Body of pancreas (tissue), 4 donors: ENCODE results near the gene CACNA1S. TPM values are rescaled to one million over a fixed set of nuclear protein-coding genes. Genes with fewer than 3 reads are reported as not detected.

Source experiments
- ATAC-seq: fragments of 150-250 bp; one replicate; pipeline ENCODE4 v1.9.1; 2016
- DNase-seq, 4 donors: peaks; one replicate each; pipeline ENCODE4 v3.0.0-alpha.2; 2019
- H3K27ac ChIP-seq, 4 donors: fragments of 200-600 bp; sonication (generic); 1 replicate in 3 of 4; 2 replicates in 1 of 4; pipeline versions ENCODE4 v1.5.1 to v1.6.1; 2016 to 2019; ENCODE audit warnings: mild to moderate bottlenecking in 1 of 4, mixed read lengths in 1 of 4, moderate library complexity in 1 of 4
- H3K27me3 ChIP-seq, 2 donors: fragments of 200-600 bp; sonication (generic); one replicate each; pipeline ENCODE4 v1.6.0; 2016; ENCODE audit warnings: mild to moderate bottlenecking in 1 of 2
- H3K36me3 ChIP-seq, 2 donors: fragments of 200-600 bp; sonication (generic); replicated peaks in 1 of 2; 2 replicates each; pipeline ENCODE4 v1.5.1; 2016; ENCODE audit warnings: low read depth in 2 of 2; ENCODE audit not compliant: insufficient read depth in 1 of 2
- H3K4me1 ChIP-seq: fragments of 200-600 bp; sonication (generic); one replicate; pipeline ENCODE4 v1.6.0; 2016
- H3K4me3 ChIP-seq, 2 donors: fragments of 200-600 bp; sonication (generic); 1 replicate in 1 of 2; 2 replicates in 1 of 2; pipeline ENCODE4 v1.5.1; 2016 to 2019
- H3K9me3 ChIP-seq, 3 donors: fragments of 200-600 bp; sonication (generic); 1 replicate in 2 of 3; 2 replicates in 1 of 3; pipeline ENCODE4 v1.5.1; 2016
- POLR2A ChIP-seq, 3 donors: fragments of 450-650 bp; IDR thresholded peaks; one replicate each; pipeline ENCODE4 v1.6.1; 2016; ENCODE audit warnings: antibody characterized with exemption in 3 of 3, mild to moderate bottlenecking in 2 of 3
- WGBS, 2 donors: methylation state at CpG; one replicate each; pipeline ENCODE4 v1.1.5; 2017; 5-methylcytosine and 5-hydroxymethylcytosine counted together
- intact Hi-C: fragments of 100-400 bp; cut with DNase I; formaldehyde crosslinking; loops from one replicate; pipeline ENCODE4 v1.15.1; 2023
- total RNA-seq, 2 donors: library from RNA; depleted of rRNA; stranded (reverse); fragments of >200 nt; gene quantifications; one replicate each; pipeline ENCODE4 v1.1.0, GENCODE V29; 2016
- TF ChIP-seq, protein P1 (sequence below), 7 experiments: fragments of 450-650 bp in 4 of 7; fragments of 200-600 bp in 3 of 7; sonication (generic) in 3 of 7; IDR thresholded peaks; one replicate each; pipeline ENCODE4 v1.5.1; 2016 to 2019; ENCODE audit warnings: antibody characterized with exemption in 7 of 7

The CACNA1S gene
- total RNA-seq, 2 donors from 2014 or later: under 0.01 TPM; not detected in 1

DNA sequence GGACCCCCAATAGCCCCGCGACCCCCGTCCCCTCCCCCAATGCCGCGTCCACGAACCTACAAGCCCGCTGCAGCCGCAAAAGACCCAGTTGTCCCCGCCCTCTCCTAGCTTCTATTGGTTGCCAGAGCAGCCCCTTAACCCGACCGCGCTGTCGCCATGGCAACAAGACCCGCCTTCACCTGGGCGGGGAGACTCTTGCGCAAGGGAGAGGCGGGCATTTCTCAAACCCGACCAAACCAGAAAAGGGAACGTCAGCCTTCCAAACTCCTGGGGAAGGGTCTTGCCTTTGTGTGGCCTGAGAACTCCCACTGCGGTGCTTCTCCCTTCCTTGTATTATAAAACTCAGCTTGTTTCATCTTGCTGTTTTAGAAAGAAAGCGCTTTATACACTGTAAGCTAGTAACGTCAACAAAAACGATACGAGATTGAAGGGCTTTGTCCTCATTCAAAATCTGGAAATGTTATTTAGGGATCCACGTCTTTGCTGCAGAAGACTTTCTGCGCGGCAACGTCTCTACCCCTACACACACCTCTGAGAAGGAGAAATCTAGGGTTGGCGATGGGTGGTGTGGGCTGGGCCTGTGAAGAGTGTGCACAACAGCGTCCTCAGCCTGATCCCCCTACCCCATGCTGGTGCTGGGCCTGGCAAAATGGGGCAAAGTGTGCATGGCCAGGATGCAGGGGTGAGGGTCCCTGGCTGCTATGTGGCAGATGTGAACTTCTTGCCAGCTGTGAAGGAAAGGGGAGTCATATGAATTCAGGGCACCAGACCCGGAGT is 42.4 kb upstream of the CACNA1S start, which contains the start of gene TMEM9:
Gene TMEM9 (minus strand): TSS at position 86 of the 777 bp plus-strand sequence. CDS start 551 bp downstream, outside the sequence.
- DNase-seq (peak; percentile 97 to 99 (median 98)), ATAC-seq (peak; percentile 97)
- Histone ChIP-seq H3K27ac (peak within 1 kb of the TSS; percentile 68 to 81 (median 72)), H3K36me3 (peaks cover 0 to 5% of the 10 kb centered on the region in 2 donors), H3K27me3 (no peaks in the 10 kb centered on the region), H3K4me3 (peak within 1 kb of the TSS; percentile 91 to 93), H3K9me3 (no peaks in the 10 kb centered on the region), H3K4me1 (peaks cover 21% of the 10 kb centered on the region)
- peak; percentile 10 to 56 (median 47) for TF ChIP-seq POLR2A (IDR thresholded peaks at IDR 0.05)
- TF ChIP-seq, protein P1, sequence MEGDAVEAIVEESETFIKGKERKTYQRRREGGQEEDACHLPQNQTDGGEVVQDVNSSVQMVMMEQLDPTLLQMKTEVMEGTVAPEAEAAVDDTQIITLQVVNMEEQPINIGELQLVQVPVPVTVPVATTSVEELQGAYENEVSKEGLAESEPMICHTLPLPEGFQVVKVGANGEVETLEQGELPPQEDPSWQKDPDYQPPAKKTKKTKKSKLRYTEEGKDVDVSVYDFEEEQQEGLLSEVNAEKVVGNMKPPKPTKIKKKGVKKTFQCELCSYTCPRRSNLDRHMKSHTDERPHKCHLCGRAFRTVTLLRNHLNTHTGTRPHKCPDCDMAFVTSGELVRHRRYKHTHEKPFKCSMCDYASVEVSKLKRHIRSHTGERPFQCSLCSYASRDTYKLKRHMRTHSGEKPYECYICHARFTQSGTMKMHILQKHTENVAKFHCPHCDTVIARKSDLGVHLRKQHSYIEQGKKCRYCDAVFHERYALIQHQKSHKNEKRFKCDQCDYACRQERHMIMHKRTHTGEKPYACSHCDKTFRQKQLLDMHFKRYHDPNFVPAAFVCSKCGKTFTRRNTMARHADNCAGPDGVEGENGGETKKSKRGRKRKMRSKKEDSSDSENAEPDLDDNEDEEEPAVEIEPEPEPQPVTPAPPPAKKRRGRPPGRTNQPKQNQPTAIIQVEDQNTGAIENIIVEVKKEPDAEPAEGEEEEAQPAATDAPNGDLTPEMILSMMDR (IDR thresholded peaks at IDR 0.05): peak in 1 of 7 experiments; percentile 10
- intact Hi-C loops: no loop called here
- WGBS, 2 donors: 8 to 18% methylated on average over 16 to 31 of the region's 31 CpGs

DNA sequence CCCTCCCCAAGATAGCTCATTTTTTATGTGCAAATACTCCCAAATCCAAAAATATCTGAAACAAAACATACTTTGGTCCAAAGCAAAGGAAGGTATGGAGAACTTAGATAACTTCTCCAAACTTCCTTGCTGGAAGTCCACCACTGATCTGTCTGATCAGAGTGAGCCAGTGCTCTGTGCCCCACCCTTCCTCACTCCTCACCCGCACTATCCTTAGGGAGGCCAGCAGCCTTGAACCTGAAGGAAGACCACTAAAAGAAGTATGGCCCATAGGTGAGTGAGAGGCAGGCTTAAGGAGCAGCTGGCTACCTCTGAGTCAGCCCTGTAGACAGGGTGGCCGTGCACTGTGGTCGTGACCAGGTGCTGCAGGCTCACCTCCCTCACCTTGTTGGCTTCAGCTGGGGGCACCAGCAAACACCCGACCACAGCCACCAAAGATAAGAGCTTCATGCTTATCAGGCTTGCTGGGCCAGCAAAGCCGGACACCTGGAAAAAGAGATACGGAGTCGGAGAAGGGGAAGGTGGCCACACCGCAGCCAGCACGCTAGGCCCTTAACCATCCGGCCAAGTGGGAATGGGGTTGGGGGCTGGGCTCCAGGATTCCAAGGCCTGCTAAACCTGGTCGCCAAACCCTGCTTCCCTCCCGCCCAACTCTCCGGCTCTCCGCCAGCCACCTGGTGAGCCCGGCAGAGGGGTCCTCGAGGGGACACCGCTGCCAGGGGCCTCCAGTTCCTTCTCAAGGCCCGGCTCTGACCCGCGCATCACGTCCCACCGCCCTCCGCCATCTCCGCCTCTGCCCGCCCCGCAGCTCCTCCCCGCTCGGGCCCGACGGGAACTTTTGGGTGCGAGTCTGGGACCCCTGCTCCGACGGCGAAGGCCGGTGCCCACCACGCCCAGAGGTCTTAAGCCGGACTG is 41.5 kb upstream of the CACNA1S start:
- intact Hi-C loops: no loop called here
- WGBS, 2 donors: 2% methylated on average over 21 to 37 of the region's 37 CpGs
- ATAC-seq (peak; percentile 76), DNase-seq (no peak)
- H3K36me3 ChIP-seq: peaks cover under 1 to 5% of the 10 kb centered on the region in 2 donors
- H3K9me3 ChIP-seq: no peaks in the 10 kb centered on the region
- H3K4me1 ChIP-seq: peaks cover 22% of the 10 kb centered on the region
- peak overlapping the region; percentile 68 to 81 (median 72) for H3K27ac ChIP-seq
- H3K4me3 ChIP-seq: peak overlapping the region; percentile 91 to 93
- H3K27me3 ChIP-seq: no peaks in the 10 kb centered on the region
- TF ChIP-seq POLR2A (IDR thresholded peaks at IDR 0.05): peak in 1 of 3 donors; percentile 42
- TF ChIP-seq, protein P1 (IDR thresholded peaks at IDR 0.05): no peak

DNA sequence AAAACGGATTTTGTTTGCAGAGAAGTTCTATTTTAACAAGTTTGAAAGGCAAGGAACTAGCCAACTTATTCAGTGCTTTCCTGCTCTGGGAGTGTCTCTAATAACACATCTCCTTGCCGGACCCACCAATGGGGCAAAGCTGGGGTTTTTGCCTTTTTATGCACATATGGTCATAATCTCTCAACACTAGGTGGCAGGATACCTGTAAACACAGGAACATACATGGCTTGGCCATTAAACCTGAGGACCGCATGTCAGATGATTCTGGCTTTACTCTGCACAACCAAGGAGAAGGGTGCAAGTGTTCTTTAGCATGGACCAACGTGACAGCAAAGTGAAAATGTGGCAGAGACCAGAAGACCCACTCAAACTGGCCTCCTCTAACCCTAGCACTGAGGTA is 37.2 kb upstream of the CACNA1S start:
- Histone ChIP-seq H3K4me1 (peaks cover 18% of the 10 kb centered on the region), H3K27me3 (no peaks in the 10 kb centered on the region), H3K36me3 (peaks cover 5 to 17% of the 10 kb centered on the region in 2 donors), H3K4me3 (no peak overlapping the region), H3K27ac (no peak overlapping the region), H3K9me3 (no peaks in the 10 kb centered on the region)
- ATAC-seq (no peak), DNase-seq (peak in 3 of 4 donors; percentile 32 to 44 (median 32))
- 56 to 57% methylated on average over 4 of the region's 4 CpGs for WGBS, 2 donors
- TF ChIP-seq, protein P1 (IDR thresholded peaks at IDR 0.05): peak in 6 of 7 experiments; percentile 24 to 65 (median 52)
- TF ChIP-seq POLR2A (IDR thresholded peaks at IDR 0.05): no peak
- intact Hi-C loops: loop anchor here (5.0 kb wide), 1 partner anchor 33 kb away; no protein-coding TSS in a partner anchor

DNA sequence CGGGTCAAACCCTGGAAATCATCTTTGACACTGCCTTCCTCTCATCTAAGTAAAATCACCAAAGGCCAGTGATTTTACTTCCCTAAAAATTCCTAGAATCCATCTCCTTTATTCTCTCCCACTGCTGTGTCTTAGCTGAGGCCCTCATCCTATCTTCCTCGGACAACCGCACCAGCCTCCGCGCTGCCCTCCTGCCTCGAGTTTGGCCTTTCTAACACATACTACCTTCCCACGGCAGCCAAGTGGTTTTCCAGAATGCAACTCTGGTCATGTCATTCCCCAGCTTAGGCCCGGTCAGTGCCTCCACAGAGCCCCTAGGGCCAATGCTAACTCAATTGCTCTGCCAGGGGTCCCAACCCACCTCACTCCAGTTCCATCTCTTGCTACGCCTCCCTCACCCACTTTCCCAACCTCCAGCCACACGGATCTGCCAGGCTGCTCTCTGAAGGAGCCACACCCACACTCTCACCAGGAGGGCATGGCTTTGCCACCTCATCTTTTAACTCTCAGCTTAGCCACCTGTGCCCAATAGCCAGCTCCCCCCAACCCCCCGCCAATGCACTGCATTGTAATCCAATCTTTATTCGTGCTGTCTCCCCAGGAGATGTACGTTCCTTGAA is 35.3 kb upstream of the CACNA1S start:
- Histone ChIP-seq H3K4me1 (peaks cover 6% of the 10 kb centered on the region), H3K27ac (no peak overlapping the region), H3K36me3 (peaks cover 5 to 28% of the 10 kb centered on the region in 2 donors), H3K9me3 (no peaks in the 10 kb centered on the region), H3K27me3 (no peaks in the 10 kb centered on the region), H3K4me3 (no peak overlapping the region)
- DNase-seq (no peak), ATAC-seq (no peak)
- 88% methylated on average over 12 of the region's 13 CpGs for WGBS, 2 donors
- TF ChIP-seq, protein P1 (IDR thresholded peaks at IDR 0.05): no peak
- no peak for TF ChIP-seq POLR2A (IDR thresholded peaks at IDR 0.05)
- intact Hi-C loops: loop anchor here (5.0 kb wide), 1 partner anchor 35 kb away; no protein-coding TSS in a partner anchor
